GM18526 (cell line): ENCODE data around the gene GABRG3.

Experiments used
- POLR2A ChIP-seq: IDR thresholded peaks from 3 replicates; pipeline ENCODE4 v1.6.1; 2011; ENCODE audit not compliant: insufficient read length; ENCODE audit errors: extremely low read depth

GABRG3 gene

DNA sequence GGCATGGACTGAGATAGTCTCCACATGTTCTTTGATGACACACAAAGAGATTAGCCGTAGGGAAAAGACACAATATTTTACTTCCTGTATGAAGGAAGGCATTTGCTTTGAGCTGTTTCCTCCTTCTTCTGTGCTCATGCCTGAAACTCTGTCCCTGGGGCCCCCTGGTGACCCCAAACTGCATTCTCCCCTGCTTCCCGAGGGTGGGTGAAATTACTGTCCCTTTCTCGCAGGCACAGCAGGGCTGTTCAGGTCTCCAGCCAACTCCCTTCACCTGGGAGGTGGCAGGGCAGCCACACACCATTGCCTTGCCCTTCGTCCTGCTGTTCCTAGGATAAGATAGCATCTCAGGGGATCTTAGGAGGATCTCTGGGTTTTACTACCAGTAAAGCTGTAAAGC lies 79.2 kb downstream of the GABRG3 start:
- no peak for TF ChIP-seq POLR2A

DNA sequence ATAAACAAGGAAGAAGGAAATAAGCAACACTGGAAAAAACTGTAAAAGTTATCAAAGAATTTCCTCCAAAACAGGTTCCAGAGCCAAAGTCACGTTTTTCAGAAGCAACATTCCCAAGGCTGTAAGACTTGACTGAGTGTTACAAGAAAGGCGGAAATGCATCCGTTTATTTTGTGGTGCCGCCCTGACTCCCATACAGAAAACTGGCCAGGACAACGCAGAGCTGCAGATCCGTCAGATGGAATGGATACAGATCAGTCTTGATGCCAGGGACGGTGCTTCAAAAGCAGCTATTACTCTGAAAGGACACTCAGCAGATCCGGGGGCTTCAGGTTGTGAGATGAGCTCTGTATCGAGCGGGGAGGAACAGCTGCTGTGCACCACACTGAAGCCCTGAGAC lies 83.4 kb downstream of the GABRG3 start:
- TF ChIP-seq POLR2A, result no peak

DNA sequence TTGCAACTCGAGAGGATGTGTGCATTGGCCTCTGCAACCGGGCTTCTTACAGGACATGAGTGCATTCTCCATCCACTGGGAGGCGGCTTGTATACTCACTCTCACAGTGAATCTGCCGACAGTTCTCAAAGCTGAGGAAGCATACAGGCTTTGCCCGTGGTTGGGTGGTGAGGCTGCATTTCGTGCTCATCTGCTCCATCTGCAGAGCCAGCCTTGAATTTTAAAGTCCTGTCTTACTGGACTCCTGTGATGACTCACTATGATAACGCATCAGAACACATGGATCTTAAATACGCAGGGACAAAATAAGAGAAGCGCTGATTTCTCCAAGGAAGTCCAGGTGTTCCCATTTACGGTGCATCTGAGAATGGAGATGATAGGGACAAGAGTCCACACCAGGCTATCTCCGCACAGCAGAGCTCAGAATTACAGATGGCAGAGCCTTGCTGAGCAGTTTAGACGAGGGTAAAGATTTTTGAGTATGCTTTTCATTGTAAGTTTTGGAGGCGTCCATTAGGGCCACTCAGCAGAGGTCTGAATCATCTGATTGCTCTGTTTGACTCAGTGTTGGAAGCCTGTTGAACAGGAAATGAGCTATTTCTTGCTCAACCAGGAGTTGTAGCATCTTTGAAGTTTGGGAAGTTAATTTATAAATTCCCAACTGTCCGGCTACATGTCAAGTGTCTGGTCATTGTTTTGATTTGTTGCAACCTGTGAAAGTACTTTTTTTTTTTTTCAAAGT lies 87.1 kb downstream of the GABRG3 start:
- TF ChIP-seq POLR2A, result no peak

DNA sequence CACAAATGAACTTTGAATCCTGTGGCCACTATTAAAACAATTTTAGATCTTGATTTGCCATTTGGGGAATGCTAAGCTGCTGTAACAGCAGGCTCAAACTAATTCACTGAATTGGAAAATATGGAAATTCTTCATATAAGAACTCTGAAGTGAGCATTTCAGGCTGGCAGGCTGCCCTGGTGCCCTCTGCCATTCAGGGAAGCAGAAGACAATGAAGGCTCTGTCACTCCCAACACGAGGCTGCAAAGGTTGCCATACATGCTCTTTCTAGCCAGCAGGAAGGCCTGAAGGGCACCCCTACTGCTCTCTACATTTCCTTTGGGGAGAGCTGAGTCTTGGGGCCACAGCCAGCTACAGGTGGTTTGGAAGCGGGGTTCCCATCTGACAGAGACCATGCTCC lies 88.0 kb downstream of the GABRG3 start:
- no peak for TF ChIP-seq POLR2A

DNA sequence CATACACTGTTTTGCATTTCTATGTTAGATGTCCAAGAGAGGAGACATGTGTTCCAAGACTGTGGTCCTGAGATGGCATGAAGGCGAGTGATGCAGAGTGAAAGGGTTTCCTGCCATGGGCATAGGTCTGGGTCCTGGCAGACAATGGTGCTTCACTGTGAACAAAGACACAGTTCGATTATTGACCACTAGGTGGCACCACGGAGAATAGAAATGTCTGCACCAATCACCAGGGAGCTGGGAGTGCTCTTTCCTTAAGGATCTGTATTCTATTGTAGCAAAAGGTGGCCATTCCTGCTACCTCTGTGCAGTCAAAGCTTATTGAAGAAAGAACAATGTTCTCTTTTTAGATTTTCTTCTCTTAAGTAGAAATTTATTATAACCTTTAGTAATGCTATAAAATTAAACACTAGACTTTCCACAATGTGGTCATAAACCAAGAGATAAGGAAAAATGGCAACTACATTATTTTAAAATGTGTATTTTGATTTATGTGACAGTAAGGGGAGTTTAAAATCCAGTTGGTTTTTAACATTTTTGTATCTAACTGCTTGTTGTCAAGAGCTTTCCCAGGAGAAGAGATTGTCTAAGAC lies 88.7 kb downstream of the GABRG3 start:
- TF ChIP-seq POLR2A, result no peak

DNA sequence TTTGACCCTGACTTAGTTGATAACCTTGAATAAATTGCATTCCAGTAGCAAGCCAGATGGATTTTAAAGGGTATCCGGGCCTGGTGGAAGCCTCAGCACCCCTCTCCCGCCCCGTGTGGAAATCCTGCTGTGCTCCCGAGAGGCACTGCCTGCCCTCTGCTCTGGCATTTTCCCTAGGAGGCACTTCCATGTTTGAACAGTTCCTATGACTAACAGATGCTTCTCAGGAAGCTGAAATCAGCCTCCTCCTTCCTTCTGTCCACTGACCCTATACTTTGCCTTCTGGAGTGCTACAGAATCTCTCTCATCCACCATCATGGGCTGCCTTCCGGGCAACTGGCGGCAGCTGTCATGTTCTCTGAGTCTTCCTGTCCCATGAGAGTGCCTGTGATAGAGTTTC lies 90.8 kb downstream of the GABRG3 start:
- no peak for TF ChIP-seq POLR2A

DNA sequence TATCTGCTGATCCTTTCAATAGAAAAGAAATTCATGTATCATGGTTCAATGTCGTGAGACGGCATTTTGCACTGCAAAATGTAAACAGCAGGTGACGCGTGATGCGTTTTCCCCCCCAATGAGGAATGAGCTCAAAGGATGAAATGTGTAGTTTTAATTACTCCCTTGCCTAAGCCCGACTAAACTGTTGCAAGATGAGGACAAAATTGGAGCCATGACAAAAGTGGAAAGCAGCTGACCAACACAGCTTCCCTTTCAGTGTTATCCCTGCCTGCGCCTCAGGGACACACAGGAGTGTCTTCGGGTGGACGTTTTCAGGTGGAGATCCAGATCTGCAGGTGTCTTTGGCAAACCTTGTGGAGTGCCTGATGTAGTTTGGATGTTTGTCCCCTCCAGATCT lies 92.0 kb downstream of the GABRG3 start:
- no peak for TF ChIP-seq POLR2A

DNA sequence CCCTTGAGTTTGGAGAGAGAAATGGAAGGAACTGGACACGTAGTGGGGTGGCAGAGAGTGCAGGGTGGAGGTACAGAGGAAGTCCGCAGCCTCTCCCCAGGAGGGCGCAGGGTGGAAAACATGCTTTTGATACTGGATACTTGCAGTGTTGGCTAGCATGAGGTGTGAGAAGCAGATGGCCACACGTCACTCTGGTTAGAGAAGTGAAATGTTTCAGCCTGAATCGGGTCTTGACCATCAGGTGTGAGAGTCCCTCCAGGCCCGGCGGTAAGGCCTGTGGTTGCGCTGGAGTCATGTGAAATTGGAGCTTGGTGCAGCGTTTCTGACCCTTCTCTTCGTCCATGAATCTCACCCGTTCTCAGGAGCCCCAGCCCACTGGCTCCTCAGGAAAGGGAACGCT lies 93.1 kb downstream of the GABRG3 start:
- no peak for TF ChIP-seq POLR2A

DNA sequence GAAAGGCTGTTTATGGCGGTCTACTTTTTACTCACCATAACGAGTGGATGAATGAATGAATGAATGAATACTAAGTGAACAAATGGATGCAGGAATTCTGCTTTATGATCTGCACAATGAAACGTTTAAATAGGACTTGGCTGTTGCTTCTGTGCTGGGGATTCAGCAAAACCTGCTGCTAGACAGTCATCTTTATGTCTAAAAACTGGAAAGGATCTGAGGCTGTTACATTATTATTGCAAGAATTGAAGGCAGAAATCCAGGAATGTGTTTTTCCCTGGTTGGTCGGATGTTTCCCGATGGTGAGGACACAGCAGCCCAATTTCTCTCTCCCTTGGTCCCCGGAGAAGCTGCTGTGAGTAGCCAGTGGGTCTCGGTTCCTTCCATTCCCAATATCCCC lies 94.2 kb downstream of the GABRG3 start:
- no peak for TF ChIP-seq POLR2A

DNA sequence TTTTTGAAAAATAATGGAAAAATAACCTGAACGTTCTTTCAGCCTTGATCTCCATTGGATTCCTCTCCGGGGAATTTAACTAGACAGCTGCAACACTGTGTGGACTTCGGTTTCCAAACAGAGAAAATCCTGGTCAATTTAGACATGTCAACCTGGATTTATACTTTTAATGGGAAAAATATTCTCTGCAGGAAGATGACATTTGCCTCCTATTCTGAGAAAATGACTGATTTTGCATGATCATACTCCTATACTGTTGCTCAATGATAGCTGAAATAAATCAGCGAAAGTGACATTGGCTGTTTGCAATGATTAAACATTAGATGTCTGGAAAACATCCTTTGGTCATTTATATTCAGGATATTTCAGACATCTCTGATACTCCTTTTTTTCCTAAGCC lies 94.8 kb downstream of the GABRG3 start:
- no peak for TF ChIP-seq POLR2A

DNA sequence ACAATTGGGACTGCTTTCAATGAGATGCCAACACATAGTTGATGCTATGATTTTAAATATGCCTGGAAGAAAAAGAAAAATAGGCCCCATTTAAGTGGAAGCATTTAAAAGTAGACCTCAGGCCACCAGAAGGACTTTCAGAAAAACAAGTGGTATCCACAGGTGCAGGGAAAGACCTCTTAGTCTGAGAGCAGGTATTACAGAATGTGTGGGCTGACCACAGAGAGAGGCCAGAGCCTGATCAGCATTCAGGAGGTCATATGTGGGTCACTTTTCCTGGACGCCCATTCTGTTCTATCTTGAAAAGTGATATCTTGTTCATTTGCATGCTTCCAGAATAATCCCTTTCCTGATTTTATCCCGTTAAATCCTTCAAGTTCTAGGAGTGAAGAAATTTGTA lies 95.5 kb downstream of the GABRG3 start:
- TF ChIP-seq POLR2A, result no peak

DNA sequence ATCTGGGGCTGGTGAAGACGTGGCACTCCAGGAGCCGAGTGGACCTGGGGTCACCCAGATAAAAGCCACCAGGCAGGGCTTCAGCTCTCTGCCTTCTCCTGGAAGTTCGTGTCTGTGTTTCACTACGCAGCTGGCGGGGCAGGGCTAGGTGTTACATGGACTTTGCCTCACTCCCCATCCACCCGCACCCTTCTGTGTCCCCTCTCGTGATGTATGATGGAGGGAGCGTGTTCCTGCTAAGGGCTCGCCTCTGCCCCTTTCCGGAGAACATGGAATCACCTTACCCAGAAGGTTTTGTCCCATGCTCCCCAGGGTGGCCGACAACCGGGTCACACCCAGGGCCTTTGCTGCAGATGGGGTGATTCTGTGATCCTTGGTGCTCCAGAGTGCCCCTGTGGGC lies 96.2 kb downstream of the GABRG3 start:
- TF ChIP-seq POLR2A, result no peak

DNA sequence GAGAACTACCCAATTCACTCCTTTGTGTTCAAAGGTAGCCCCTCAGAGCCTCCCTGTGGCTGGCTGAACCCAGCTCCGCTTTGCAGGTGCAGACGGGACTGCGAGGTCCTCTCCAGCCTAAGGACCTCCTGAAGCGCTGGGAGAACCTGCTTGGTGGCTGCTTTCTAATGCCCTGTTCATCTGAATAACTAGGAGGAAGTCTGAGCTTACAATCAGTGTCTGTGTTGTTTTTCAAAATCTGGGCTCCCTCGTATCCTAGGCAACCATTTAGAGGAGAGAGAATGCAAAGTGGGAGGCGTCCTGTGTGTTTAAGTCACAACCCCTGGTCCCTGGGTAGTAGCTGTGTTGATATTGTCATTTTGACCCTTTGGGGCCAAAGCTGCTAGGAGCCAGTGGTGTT lies 99.9 kb downstream of the GABRG3 start:
- TF ChIP-seq POLR2A, result no peak

DNA sequence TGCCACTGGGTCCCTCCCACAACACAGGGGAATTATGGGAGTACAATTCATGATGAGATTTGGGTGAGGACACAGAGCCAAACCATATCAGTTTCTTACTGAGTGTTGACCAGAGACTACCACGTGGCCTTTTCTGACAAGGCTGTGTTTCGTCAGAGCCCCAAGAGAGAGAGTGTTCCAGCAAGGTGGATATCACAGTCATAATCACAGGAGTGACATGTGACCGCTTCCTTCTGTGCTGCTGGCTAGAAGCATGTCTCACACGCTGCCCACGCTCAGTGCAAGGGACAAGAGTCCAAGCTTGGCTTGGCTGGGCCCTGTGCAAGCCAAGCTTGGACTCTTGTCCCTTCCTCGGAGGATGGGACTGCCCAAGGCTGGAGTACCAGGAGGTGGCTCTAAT lies 103.2 kb downstream of the GABRG3 start:
- TF ChIP-seq POLR2A, result no peak

DNA sequence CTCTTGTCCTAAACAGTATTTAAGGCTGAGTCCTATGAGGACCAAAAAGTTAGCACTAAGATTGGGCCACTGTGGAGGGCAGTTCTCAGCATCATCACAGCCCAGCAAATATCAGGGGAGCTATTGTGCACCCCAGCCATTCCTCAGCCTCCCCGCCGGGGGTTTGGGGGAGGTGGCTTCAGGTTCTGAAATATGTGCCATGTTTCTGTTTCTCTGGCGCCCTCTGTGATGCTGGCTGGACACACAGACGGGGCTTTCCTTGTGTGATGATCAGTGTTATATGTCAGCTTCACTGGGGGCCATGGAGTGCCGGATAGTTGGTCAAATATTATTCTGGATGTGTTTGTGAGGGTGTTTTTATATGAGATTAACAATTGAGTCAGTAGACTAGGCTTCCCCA lies 106.8 kb downstream of the GABRG3 start:
- TF ChIP-seq POLR2A, result no peak

DNA sequence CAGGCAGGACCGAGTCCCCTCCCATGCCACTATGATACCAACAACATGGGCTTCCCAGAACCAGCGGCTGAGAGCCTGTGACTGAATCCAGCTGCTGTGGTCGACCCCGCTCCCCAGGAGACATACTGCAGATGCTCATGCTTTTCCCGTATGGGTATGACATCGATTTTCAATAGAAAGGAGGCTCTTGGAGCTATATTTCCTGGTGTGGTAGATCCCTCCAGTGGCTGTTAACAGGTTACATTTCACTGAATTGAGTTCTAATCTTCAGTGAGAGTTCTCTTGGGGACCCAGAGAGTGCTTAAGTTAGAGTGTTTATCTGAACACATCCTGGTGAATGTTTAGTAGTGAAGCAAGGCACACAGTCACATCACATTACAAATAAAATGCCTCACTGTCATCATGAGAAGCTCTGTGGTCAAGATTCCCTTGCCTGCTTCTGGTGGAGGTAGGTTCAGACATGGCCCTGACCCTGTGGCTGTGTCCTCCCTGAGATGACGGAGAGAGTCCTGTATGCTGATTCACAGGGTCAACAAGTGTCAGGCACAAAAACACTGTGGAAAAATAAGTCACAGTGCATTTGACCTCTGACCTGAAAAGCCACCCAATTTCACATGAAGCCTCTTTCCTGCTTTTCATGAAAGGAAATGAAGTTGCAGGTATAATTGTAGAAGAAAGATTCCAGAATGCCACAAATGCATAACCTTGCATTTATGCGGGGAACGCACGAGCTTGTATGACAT lies 110.9 kb downstream of the GABRG3 start:
- no peak for TF ChIP-seq POLR2A
